ENCODE measurements around the gene EPC1. TPM values are rescaled to one million over a fixed set of nuclear protein-coding genes. Genes with fewer than 3 reads are reported as not detected.

The EPC1 gene
- polyA plus RNA-seq, 1 of the 3 experiments (the other 2 are of a cell fraction) = 21.8 TPM

- Histone ChIP-seq H3K36me3 (replicated peaks in 1 of 2; ENCODE audit: control insufficient read depth in 1 of 2, insufficient read depth in 2 of 2, low read length in 1 of 2) (peaks cover 0 to 6% of the 10 kb centered on the region in 2 experiments), H3K9me2 (no peaks in the 10 kb centered on the region), H3K4me3 (ENCODE audit: low read depth in 2 of 2, low read length in 1 of 2) (no peak overlapping the region), H3K4me1 (ENCODE audit: control insufficient read depth in 1 of 2, insufficient read depth in 2 of 2, low read depth in 1 of 2, low read length in 1 of 2) (peaks cover 5 to 17% of the 10 kb centered on the region in 2 experiments; a peak in 3 of 4 replicates), H4K20me1 (ENCODE audit: insufficient read depth) (peaks cover 93% of the 10 kb centered on the region), H2AFZ (ENCODE audit: low read depth) (no peak overlapping the region), H3K79me2 (ENCODE audit: insufficient read depth) (peaks cover 100% of the 10 kb centered on the region), H3K9ac (no peak overlapping the region), H3K27ac (ENCODE audit: low read depth in 2 of 2, low read length in 1 of 2) (no peak overlapping the region; a peak in 1 of 4 replicates), H3K4me2 (no peak overlapping the region), H3K9me3 (no peaks in the 10 kb centered on the region), H3K27me3 (ENCODE audit: insufficient read depth) (no peaks in the 10 kb centered on the region), H3F3A (replicated peaks; ENCODE audit: insufficient read depth) (no peaks in the 10 kb centered on the region)
- TF ChIP-seq EZH2phosphoT487 (IDR thresholded peaks at IDR 0.05; ENCODE audit: borderline replicate concordance, low read depth) (no peak), FOSL2 (IDR thresholded peaks at IDR 0.05; ENCODE audit: borderline replicate concordance, low read depth) (no peak), FOXM1 (IDR thresholded peaks at IDR 0.05; ENCODE audit: low read depth) (no peak), REST (IDR thresholded peaks at IDR 0.05; ENCODE audit: low read depth, low read length) (no peak), GATA2 (CRISPR knock-in tag; IDR thresholded peaks at IDR 0.05) (no peak), RAD21 (IDR thresholded peaks at IDR 0.05; ENCODE audit: low read length) (no peak)
- WGBS (ENCODE audit: low lambda C conversion rate) = 82% methylated on average over 1 of the region's 1 CpG
- DNase-seq = no peak
- POLR2A ChIA-PET = no interaction called here
- CTCF ChIA-PET = interaction anchor here (3.0 kb wide), 1 partner anchor 18 kb away, joined by 16 read pairs; no protein-coding TSS in a partner anchor
Measured at GRCh38 chr10:32327364-32327691, 19.6 kb downstream of the EPC1 start.

DNA sequence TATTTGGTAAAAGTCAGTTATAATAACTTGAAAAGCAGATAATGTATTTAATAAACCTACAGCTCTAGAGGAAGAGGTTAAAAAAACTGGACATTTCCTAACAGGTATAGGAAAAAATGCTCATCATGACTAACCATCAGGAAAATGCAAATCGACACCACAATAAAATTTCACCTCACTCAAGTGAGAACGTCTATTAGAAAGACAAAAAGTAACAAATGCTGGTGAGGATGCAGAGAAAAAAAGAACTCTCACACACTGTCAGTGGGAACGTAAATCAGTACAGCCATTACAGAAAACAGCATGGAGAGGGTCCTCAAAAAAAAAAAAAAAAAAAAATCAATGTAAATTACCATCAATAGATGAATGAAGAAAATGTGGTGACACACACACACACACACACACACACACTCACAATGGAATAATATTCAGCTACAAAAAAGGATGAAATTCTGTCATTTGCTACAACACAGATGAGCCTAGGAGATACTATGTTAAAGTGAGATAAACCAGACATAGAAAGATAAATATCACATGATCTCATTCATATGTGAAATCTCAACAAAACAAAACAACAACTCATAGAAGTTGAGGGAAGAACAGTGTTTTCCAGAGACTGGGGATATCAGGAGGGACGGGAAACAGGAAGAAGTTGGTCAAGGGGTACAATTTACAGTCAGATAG is 20.1 kb downstream of the EPC1 start:
- Histone ChIP-seq H3K4me1 (ENCODE audit: control insufficient read depth in 1 of 2, insufficient read depth in 2 of 2, low read depth in 1 of 2, low read length in 1 of 2) (peaks cover 5 to 14% of the 10 kb centered on the region in 2 experiments; a peak in 3 of 4 replicates), H3K9ac (no peak overlapping the region), H2AFZ (ENCODE audit: low read depth) (no peak overlapping the region), H3K9me2 (no peaks in the 10 kb centered on the region), H3K36me3 (replicated peaks in 1 of 2; ENCODE audit: control insufficient read depth in 1 of 2, insufficient read depth in 2 of 2, low read length in 1 of 2) (peaks cover under 1 to 6% of the 10 kb centered on the region in 2 experiments), H3K27ac (ENCODE audit: low read depth in 2 of 2, low read length in 1 of 2) (no peak overlapping the region), H3K79me2 (ENCODE audit: insufficient read depth) (peaks cover 100% of the 10 kb centered on the region), H3K4me3 (ENCODE audit: low read depth in 2 of 2, low read length in 1 of 2) (no peak overlapping the region), H4K20me1 (ENCODE audit: insufficient read depth) (peaks cover 93% of the 10 kb centered on the region), H3K27me3 (ENCODE audit: insufficient read depth) (no peaks in the 10 kb centered on the region), H3K4me2 (no peak overlapping the region), H3F3A (replicated peaks; ENCODE audit: insufficient read depth) (no peaks in the 10 kb centered on the region), H3K9me3 (no peaks in the 10 kb centered on the region)
- TF ChIP-seq USF1 (IDR thresholded peaks at IDR 0.05; ENCODE audit: borderline replicate concordance, low read depth) (no peak), GATA2 (CRISPR knock-in tag; IDR thresholded peaks at IDR 0.05) (peak; percentile 60), REST (IDR thresholded peaks at IDR 0.05; ENCODE audit: low read depth, low read length) (no peak)
- ChIA-PET POLR2A (no interaction called here), CTCF (no interaction called here)
- DNase-seq = no peak
- 90% methylated on average over 4 of the region's 4 CpGs for whole genome bisulfite sequencing (ENCODE audit: low lambda C conversion rate)

All from SK-N-SH (cell line).